GM12891 (cell line): Measurements from ENCODE around the gene C5orf22.
"Not testable (repeated sequence)": the region's sequence is repeated elsewhere in the genome, so short reads cannot be mapped to it uniquely, and the experiment has no call there.

Experiments
- DNase-seq: peaks from one replicate; pipeline ENCODE4 v3.0.0; 2011; ENCODE audit warnings: low spot score; ENCODE audit not compliant: insufficient read length
- FAIRE-seq: peaks from 2 replicates; lab custom pipeline; 2011; peaks lifted over from hg19 to GRCh38; lab: Jason Lieb, UNC
- PAX5 ChIP-seq: IDR thresholded peaks from 2 replicates; pipeline ENCODE4 v1.6.1; 2011; ENCODE audit warnings: low read length, moderate library complexity, mild to moderate bottlenecking; ENCODE audit not compliant: insufficient read depth, severe bottlenecking
- POLR2A ChIP-seq: IDR thresholded peaks from 2 replicates; pipeline ENCODE4 v1.6.1; 2011; ENCODE audit warnings: low read depth, low read length, control low read depth
- POLR2AphosphoS5 ChIP-seq: IDR thresholded peaks from 2 replicates; pipeline ENCODE4 v1.6.1; 2011; ENCODE audit warnings: low read depth, low read length, control low read depth
- POU2F2 ChIP-seq: IDR thresholded peaks from 2 replicates; pipeline ENCODE4 v1.6.1; 2011; ENCODE audit warnings: low read depth, mild to moderate bottlenecking, control low read depth, low read length, moderate library complexity
- SPI1 ChIP-seq: IDR thresholded peaks from 2 replicates; pipeline ENCODE4 v1.6.1; 2011; ENCODE audit warnings: low read depth, low read length, control low read depth
- TAF1 ChIP-seq: IDR thresholded peaks from 2 replicates; pipeline ENCODE4 v1.6.1; 2011; ENCODE audit warnings: low read depth, low read length, control low read depth

Gene C5orf22

GRCh38 chr5:31537851-31538250 is 5.8 kb downstream of the C5orf22 start:
- TF ChIP-seq POLR2A (no peak), POLR2AphosphoS5 (no peak), TAF1 (no peak), SPI1 (no peak), POU2F2 (no peak), PAX5 (no peak)
- FAIRE-seq = no peak
- no peak for DNase-seq

DNA sequence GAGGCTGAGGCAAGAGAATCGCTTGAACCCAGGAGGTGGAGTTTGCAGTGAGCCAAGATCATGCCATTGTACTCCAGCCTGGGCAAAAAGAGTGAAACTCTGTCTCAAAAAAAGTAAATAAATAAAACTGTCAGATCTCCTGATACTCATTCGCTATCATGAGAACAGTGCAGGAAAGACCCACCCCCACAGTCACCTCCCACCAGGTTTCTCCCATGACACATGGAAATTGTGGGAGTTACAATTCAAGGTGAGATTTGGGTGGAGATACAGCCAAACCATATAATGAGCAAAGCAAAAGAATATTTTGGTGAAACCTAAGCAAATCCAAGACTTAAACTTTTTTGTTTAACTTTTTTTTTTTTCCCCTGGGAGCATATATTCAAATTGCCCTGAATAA is 17.0 kb downstream of the C5orf22 start:
- not testable (repeated sequence) for FAIRE-seq

DNA sequence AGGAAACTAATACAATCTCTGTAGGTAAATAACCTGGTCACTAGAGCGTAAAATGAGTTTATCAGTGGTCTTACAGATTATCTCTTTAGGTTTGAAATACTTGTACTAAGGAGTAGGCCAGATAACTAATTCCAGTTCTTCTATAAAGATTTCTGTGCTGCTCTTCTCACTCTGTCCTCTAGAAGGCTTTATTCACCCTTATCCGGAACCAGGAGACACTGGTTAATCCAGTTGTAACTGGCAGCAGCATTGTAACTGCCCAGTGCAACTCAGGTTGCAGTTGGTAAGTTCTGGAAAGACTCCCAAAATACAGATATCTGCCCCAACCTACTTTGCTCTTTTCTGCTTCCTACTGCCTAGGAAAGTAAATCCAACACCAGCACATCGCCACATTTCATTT is 19.8 kb downstream of the C5orf22 start:
- FAIRE-seq (no peak), DNase-seq (no peak)
- TF ChIP-seq PAX5 (no peak), POLR2A (no peak), POLR2AphosphoS5 (no peak), TAF1 (no peak), POU2F2 (no peak), SPI1 (no peak)

More for the DNA sequence above, 17.0 kb downstream of the C5orf22 start:
- DNase-seq = not testable (repeated sequence)

DNA sequence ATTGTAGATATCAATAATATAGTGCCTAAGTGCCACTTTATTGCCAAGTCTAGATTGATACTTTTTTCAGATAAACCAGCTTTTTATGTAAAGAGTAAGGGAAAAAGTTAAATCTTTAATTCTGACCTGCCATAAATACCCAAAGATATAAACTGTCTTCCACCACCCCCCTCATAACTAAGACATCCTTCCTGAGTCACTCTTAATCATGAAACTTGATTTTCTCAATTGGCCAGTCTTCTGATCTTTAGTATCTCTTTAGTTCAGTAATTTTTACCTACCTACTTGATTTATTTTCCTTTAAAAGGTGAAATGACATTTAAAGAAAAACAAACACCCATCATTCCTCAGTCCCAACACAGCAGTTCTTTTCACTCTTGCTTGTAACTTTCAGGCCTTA is 21.8 kb downstream of the C5orf22 start:
- no peak for DNase-seq
- FAIRE-seq = no peak
- TF ChIP-seq POLR2A = no peak
- TF ChIP-seq POLR2AphosphoS5 = no peak
- TF ChIP-seq POU2F2 = no peak
- TF ChIP-seq TAF1 = no peak
- TF ChIP-seq PAX5 = no peak
- no peak for TF ChIP-seq SPI1

GRCh38 chr5:31554552-31554951 is 22.5 kb downstream of the C5orf22 start:
- TF ChIP-seq POU2F2 = no peak
- FAIRE-seq = no peak

DNA sequence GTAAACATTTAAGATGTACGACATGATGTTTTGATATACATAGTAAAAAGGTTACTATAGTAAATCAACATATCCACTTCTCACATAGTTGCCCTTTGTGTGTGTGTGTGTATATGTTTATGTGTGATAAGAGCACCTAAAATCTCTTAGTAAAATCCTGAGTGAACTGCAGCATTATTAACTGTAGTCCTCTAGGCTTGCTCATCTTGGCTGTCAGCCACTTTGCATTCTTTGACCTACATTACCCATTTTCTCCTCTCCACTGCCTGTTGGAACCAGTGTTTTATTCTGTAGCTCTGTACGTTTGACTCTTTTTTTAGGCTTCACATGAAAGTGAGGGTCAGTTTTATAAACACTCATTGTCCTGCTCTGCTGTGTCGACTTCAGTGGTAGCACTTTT is 24.4 kb downstream of the C5orf22 start:
- TF ChIP-seq SPI1 (no peak), POLR2AphosphoS5 (no peak), PAX5 (no peak), TAF1 (no peak), POU2F2 (no peak), POLR2A (no peak)
- FAIRE-seq = no peak

More at GRCh38 chr5:31554552-31554951, 22.5 kb downstream of the C5orf22 start:
- DNase-seq = no peak

DNA sequence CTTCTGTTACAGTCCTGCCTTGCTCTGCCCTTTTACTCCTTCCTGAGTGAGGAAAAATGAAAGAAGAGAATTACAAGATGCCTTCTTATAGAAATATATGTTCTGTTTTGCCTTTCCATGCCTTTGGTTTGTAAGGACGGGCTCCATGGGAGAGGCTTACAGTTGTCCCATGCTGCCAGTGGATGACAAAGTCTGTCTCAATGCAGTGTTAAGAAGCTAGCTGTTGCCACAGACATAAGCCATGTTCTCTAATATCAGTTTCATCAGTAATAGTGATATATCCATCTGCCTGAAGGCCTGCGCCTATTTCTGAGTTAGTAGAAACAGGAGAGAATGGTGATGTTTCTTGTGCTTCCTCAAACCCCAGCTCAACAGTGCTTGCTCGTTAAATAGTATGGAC is 27.8 kb downstream of the C5orf22 start:
- TF ChIP-seq SPI1 (no peak), PAX5 (no peak), POU2F2 (no peak), POLR2AphosphoS5 (no peak), POLR2A (no peak), TAF1 (no peak)
- no peak for FAIRE-seq
- DNase-seq = no peak

More for the DNA sequence above, 24.4 kb downstream of the C5orf22 start:
- no peak for DNase-seq

GRCh38 chr5:31561946-31562345 is 29.8 kb downstream of the C5orf22 start:
- TF ChIP-seq POLR2A = no peak
- no peak for TF ChIP-seq POU2F2
- no peak for TF ChIP-seq SPI1
- TF ChIP-seq POLR2AphosphoS5 = no peak
- no peak for TF ChIP-seq PAX5
- TF ChIP-seq TAF1 = no peak
- no peak for DNase-seq
- no peak for FAIRE-seq

GRCh38 chr5:31563216-31563615 is 31.1 kb downstream of the C5orf22 start:
- no peak for TF ChIP-seq POU2F2
- TF ChIP-seq POLR2A = no peak
- TF ChIP-seq SPI1 = no peak
- no peak for TF ChIP-seq TAF1
- TF ChIP-seq PAX5 = no peak
- TF ChIP-seq POLR2AphosphoS5 = no peak
- DNase-seq (no peak), FAIRE-seq (no peak)

DNA sequence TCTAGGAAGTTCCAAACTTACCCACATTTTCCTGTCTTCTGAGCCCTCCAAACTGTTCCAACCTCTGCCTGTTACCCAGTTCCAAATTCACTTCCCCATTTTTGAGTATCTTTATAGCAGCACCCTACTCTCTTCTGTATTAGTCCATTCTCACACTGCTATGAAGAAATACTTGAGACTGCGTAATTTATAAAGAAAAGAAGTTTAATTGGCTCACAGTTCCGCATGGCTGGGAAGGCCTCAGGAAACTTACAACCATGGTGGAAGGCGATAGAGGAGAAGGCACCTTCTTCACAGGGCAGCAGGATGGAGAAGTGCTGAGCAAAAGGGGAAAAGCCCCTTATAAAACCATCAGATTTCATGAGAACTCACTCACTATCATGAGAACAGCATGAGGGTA is 34.3 kb downstream of the C5orf22 start:
- not testable (repeated sequence) for DNase-seq, FAIRE-seq
